ENCODE measurements around the gene PYGO2. TPM values are rescaled to one million over a fixed set of nuclear protein-coding genes. Genes with fewer than 3 reads are reported as not detected.
"Not testable (repeated sequence)": the region's sequence is repeated elsewhere in the genome, so short reads cannot be mapped to it uniquely, and the experiment has no call there.

The PYGO2 gene
- polyA plus RNA-seq, 1 donor, result 32.1 TPM

DNA sequence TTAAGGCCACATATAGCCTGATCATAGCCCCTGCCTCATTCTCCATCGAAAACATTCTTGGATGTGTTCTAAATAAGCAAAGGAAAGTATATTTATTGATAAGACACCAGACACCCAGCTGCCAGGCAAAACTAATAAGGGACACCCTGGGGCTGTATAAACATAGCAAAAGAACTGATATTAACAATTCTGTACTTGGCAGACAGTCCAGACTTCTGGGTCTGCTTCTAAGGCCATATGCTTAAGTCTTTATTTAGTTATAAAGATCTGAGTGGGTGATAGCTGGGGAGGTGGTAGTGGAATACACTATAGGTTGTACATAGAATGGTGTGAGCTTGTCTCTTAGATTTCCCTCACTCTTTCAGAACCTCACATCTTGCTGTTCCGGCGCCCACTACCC lies 16.8 kb upstream of the PYGO2 start:
- DNase-seq, result no peak

GRCh38 chr1:154977762-154978161 lies 16.2 kb upstream of the PYGO2 start:
- not testable (repeated sequence) for DNase-seq

- DNase-seq, result peak; percentile 52
These were observed 14.0 kb upstream of the PYGO2 start for GRCh38 chr1:154975409-154976059.

DNA sequence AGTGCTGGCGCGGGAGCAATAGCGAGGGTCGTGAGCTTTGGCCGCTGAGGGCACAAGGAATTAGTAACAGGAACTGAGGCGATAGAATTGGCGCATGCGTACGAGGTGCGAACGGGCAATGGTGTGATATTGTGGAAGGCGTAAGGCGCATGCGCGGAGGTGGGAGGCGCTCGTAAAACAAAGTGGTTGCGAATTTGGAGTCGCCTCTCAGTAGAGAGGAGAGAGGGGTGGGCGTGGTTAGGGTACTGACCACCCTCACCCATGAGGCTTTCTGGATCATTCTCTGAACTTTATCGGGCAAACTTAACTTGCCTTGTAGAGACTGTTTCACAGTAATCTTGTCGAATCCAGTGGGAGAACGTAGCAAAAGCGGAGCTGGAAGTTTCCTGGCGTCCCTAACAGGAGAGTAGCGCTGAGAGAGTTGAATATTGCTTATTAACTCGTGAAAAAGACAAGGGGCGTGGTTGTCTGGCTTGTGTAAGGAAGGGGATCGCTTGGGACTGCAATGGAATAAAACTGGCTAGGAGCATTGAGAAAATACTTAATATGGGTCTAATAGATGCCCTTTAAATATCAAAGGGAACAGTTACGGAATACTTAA lies 13.3 kb upstream of the PYGO2 start:
- peak; percentile 98 for DNase-seq

DNA sequence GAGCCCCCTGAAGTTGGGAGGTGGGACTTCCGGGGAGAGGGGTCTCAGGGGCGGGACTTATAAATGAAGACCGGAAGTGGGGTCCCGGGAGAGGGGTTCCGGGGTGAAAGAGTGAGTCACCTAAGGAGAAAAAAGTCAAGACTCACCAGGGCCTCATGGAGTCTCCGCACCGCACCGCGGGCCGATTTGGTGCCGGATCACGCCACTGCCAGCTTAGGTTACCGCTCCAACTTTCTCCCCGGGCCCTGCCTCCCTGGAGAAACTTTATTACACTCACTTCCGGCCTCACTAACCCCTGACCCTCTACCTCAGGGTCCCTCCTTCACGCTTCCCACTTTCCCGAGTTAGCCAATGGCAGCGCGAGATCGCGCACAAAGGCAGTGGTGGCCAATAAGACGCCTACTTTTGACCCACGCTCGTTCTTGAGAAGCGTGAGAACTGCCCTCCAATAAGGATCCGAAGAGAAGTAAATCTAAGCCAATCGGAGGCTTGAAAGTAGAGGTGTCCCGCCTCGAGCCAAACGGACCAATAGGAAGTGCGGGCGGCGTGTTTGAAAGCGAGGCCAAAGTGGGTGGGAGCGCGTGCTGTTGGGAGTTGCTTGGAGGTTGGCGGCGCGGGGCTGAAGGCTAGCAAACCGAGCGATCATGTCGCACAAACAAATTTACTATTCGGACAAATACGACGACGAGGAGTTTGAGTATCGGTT lies 12.7 kb upstream of the PYGO2 start, which contains the start of gene CKS1B:
CKS1B (plus strand) TSS at position 580 of the 706 bp plus-strand sequence; CDS start at position 645, 65 bp downstream.
- peak; percentile 98 for DNase-seq

- DNase-seq, result peak; percentile 92
These were observed 11.9 kb upstream of the PYGO2 start for GRCh38 chr1:154973344-154974101.

DNA sequence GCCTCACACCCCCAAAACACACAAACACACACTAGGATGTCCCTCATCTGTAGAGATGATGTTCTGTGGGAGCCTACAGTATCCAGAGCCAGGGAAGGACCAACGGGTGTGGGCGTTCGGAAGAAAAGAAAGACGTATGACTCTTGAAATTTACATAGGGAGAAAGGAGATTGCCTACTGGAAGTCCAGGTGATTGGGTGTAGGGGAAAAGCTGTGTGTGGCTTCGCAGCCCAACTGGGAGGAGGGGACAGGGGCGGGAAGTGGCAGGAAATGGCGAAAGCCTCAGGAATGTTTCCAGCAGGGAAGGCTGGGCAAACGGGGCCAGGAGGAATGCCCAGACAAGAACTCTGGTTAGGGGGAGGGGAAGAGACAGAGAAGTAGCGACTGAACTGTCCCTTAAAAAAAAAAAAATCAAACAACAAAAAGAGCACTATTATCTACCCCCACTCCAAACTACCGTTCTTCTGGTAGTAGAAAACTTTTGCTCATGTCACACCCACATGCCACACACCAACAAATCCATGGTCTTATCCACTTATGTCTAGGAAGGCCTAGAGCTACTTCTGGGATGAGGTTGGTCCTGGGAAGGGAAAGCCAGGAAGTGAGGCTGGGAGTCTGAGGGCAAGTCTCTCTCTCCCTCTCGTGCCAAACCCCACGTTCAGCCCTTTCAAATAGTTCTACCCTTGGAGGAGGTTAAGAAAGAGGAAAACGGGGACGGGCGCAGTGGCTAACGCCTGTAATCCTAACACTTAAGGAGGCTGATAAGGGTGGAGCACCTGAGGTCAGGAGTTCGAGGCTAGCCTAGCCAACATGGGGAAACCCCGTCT lies 11.1 kb upstream of the PYGO2 start:
- DNase-seq, result peak; percentile 54

GRCh38 chr1:154972213-154972516 lies 10.6 kb upstream of the PYGO2 start:
- no peak for DNase-seq

DNA sequence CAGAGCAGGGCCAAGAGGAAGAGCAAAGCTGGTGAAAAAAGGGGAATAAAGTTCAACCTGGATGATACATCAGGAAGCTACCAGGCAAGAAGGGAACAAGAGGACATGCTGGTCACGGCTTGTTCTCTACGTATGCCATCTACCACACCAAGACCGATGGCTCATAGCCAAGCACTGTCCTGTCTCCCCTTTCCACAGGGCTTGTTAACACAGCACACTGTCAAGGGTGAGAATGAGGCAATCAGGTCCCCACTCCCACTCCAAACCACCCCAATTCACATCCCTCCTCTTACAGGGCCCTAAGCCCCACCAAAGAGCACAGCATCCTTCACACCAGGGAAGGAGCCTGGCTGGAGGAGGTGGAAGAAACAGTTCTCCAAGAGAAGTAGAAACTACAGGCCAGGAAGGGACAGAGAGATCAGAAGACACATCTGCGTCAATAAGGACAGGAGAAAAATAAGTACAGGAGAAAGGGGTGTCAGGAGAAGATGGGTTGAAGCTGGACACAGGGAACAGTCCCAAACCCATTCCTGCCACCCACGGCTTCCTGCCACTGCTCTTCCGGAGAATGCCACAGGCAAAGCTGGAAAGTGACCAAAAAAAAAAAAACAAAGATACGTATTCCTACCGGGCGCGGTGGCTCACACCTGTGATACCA lies 9.9 kb upstream of the PYGO2 start:
- no peak for DNase-seq

DNA sequence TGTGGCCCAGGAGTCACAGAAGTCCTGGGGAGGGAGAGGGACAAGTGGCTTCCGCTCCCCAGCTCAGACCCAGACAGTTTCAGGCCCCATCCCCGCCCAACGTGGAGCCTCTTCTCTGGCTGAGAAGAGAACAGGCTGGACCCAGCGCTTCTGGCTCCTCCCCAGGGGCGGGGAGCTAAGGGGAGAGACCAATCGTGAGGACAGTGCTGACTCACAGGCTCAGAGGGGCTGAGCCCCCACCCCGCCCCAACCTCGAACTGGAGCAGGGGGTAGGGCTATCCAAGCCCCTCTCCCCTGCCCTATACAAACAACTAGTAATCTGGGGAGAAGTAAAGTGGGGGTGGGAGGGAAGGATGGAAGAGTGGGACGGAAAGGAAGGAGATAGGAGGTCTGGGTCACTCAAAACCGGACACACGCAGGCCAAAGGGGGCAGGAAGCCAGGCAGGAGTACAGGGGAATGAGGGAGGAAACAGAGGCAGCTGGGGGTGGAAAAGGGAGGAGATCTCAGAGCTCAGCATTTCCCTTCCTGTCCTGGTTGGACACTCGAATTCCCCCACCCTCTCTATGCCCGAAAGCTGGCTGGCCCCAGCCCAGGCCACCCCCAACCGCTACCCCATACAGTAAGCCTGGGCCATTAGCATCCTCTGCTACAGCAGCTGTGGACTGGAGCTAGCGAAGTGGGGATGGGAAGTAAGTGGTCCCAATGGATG lies 9.2 kb upstream of the PYGO2 start, which contains the start of gene SHC1:
SHC1 (minus strand) TSS at position 117 of the 710 bp plus-strand sequence. CDS start 221 bp downstream, outside the sequence.
- DNase-seq, result peak; percentile 97

DNA sequence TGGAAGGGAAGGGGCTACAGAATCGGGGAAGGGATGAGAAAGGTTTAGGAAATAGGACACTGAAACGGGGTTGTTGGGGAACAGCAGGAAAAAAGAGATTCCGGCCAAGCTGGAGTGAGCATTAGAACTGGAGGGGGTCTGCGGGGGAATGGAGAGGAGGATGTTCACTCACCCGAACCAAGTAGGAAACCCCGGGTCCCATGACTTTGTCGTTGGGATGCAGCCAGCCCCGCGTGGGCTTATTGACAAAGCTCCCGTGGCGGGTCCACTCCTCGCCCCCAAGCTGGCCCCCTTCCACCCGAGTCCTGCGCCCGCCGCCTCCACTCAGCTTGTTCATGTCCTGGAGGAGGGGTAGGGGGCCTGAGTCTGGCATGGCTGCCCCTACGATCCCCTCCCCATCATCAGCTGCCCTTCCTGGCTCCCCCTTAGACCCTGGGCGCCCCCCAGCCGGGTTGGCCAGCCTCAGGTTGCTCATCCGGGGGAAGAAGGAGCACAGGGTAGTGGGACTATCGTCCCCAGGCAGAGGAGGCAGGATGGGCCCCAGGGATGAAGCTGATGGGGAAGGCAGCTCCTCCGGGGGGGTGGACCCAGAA lies 8.4 kb upstream of the PYGO2 start:
- peak; percentile 44 for DNase-seq

DNA sequence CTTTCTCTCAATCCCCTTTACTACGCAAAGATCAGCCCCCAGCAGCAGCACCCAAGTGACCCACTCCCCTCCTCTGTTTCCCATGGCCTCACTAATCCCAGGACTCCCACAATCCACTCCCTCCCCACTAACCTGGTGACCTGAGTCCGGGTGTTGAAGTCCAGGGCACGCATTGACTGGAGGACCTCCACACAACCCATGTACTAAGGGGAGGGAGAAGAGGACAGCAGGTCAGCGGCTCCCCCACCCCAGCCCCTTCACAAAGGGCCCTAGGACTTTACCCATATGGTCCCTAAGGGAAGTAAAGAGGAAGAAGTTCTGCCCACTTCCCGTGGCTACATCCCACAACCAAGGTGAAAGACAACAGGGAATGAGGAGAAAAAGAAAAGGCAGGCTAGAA lies 7.7 kb upstream of the PYGO2 start:
- DNase-seq, result no peak

DNA sequence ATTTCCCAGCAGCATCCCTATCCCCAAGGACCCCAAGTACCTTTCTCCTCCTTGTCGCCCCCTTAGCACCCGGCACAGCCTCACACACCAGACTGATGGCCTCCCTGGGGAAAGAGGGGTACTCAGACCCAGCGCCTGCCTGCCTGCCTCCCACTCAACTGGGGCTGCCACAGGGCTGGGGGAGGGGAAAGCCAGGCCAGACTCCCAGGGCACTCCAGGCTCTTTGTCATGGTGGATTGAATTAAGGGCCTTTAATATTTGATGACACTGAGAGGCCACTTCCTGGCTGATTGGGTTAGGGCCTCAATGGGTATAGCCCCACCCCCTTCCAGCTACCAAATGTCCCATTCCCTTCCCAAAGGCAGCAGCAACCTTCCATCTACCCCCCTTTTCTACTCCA lies 7.1 kb upstream of the PYGO2 start:
- DNase-seq, result no peak

- no peak for DNase-seq
These were observed 5.9 kb upstream of the PYGO2 start for GRCh38 chr1:154967331-154967950.

DNA sequence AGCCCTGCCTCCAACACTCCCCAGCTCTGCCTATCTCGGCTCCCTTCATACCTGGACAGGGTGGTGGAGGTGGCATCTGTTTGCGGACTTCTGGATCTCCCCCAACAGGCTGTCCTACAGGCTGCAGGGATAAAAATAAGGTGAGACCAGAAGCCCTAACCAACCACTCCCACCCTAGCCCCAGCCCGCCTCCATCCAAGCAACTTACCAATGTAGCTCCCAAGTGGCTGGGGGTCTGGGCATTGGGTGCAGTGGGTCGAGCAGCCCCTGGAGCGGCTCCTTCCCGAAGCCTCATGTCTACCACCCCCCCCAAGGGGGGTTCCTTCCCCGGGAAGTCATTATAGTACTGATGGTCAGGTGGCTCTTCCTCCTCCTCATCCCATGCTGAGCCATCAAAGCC lies 4.5 kb upstream of the PYGO2 start:
- DNase-seq, result no peak

DNA sequence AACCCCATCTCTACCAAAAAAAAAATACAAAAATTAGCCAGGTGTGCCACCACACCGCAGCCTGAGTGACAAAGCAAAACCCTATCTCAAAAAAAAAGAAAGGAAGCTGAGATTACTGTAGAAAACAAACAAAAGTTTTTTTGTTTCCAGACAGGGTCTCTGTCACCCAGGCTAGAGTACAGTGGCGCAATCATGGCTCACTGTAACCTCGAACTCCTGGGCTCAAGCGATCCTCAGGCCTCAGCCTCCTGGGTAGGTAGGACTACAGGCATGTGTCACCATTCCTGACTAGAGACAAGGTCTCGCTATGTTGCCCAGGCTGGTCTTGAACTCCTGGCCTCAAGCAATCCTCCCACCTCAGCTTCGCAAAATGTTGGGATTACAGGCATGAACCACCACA lies 2.8 kb upstream of the PYGO2 start:
- DNase-seq, result no peak

DNA sequence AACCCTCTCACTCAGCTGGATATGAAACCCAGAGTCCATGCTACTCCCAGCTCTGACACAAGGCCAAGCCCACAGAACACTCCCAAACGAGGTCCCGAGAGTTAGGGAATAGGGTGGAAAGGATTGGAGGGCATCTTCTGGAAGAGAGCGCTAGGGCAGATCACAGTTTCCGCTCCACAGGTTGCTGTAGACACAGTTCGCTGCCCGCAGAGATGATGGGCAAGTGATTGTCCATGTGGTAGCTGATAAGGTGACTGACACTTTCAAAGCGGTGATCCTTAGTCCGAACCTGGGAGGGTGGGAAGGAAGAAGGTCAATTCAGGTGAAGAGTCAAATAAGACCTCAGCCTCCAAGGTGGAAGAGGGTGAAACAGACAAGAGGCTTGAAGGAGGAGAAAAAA lies 2.1 kb upstream of the PYGO2 start:
- DNase-seq, result no peak

- no peak for DNase-seq
These were observed 1.3 kb upstream of the PYGO2 start for GRCh38 chr1:154962795-154963330.

- DNase-seq, result no peak
These were observed 671 bp upstream of the PYGO2 start for GRCh38 chr1:154962156-154962749.
